Right lobe of liver (tissue), 4 donors: ENCODE results near the gene DZIP1.

Experiments
- CTCF ChIP-seq, 4 donors: fragments of 200-600 bp in 3 of 4; fragments of 450-650 bp in 1 of 4; IDR thresholded peaks; one replicate each; pipeline versions ENCODE4 v1.5.1 to v1.8.0; 2016 to 2022; ENCODE audit warnings: antibody characterized with exemption in 4 of 4, mild to moderate bottlenecking in 2 of 4
- POLR2A ChIP-seq: fragments of 450-650 bp; IDR thresholded peaks from one replicate; pipeline ENCODE4 v1.6.1; 2017; ENCODE audit warnings: antibody characterized with exemption, mild to moderate bottlenecking
- donor health status: DM: no; HTN: no; CAD: no.
- donor health status: DM: no; HTN: no; CAD: no.
- donor health status: DM: no; HTN: yes; CAD: no.

- TF ChIP-seq CTCF (IDR thresholded peaks at IDR 0.05) (no peak), POLR2A (no peak)
These were observed 84.1 kb downstream of the DZIP1 start for GRCh38 chr13:95560387-95560786.
